Loucy (cell line): Measurements from ENCODE around the gene HSPA12A.
A peak's percentile ranks its signal among the peaks of the same experiment; 100 is the strongest.

Source experiments
- H2AFZ ChIP-seq: fragments of 200-600 bp; sonication (generic); 2 replicates; pipeline ENCODE4 v1.6.0; 2016; ENCODE audit warnings: antibody characterized with exemption, mild to moderate bottlenecking, low read length, moderate library complexity
- H3F3A ChIP-seq: fragments of 200-600 bp; 2 replicates; pipeline ENCODE4 v1.6.0; 2016; ENCODE audit warnings: antibody characterized with exemption, low read depth, mild to moderate bottlenecking
- H3K27me3 ChIP-seq: fragments of 200-600 bp; sonication (generic); 2 replicates; pipeline ENCODE4 v1.6.1; 2014; ENCODE audit warnings: low read length, mild to moderate bottlenecking; ENCODE audit not compliant: insufficient read depth, poor library complexity, severe bottlenecking
- H3K36me3 ChIP-seq: fragments of 200-600 bp; sonication (generic); 2 replicates; pipeline ENCODE4 v1.6.1; 2016; ENCODE audit warnings: low read length; ENCODE audit not compliant: insufficient read depth
- H3K4me1 ChIP-seq: fragments of 200-600 bp; sonication (generic); 2 replicates; pipeline ENCODE4 v1.5.1; 2014; ENCODE audit warnings: low read length, mild to moderate bottlenecking; ENCODE audit not compliant: insufficient read depth, poor library complexity, severe bottlenecking
- H3K4me2 ChIP-seq: fragments of 200-600 bp; sonication (generic); 2 replicates; pipeline ENCODE4 v1.6.0; 2014; ENCODE audit warnings: antibody characterized with exemption, low read length, low read depth, mild to moderate bottlenecking; ENCODE audit not compliant: poor library complexity, severe bottlenecking
- H3K4me3 ChIP-seq: fragments of 200-600 bp; sonication (generic); 2 replicates; pipeline ENCODE4 v1.5.1; 2014; ENCODE audit warnings: low read length, mild to moderate bottlenecking, mixed read lengths; ENCODE audit not compliant: poor library complexity, severe bottlenecking
- H3K79me2 ChIP-seq: fragments of 200-600 bp; sonication (generic); 2 replicates; pipeline ENCODE4 v1.6.1; 2014; ENCODE audit warnings: low read length; ENCODE audit not compliant: insufficient read depth
- H3K9ac ChIP-seq: fragments of 200-600 bp; sonication (generic); 2 replicates; pipeline ENCODE4 v1.6.0; 2014; ENCODE audit warnings: mild to moderate bottlenecking, low read depth, low read length, moderate library complexity; ENCODE audit not compliant: poor library complexity, severe bottlenecking
- H3K9me2 ChIP-seq: fragments of 200-600 bp; sonication (generic); replicated peaks from 2 replicates; pipeline ENCODE4 v1.6.1; 2016; ENCODE audit warnings: low read depth, low read length, mixed read lengths
- H3K9me3 ChIP-seq: fragments of 200-600 bp; sonication (generic); 2 replicates; pipeline ENCODE4 v1.6.1; 2014; ENCODE audit warnings: mild to moderate bottlenecking, antibody characterized with exemption, low read length, low read depth; ENCODE audit not compliant: insufficient read depth
- H4K20me1 ChIP-seq: fragments of 200-600 bp; sonication (generic); 2 replicates; pipeline ENCODE4 v1.6.0; 2014; ENCODE audit warnings: antibody characterized with exemption, low read length, mild to moderate bottlenecking; ENCODE audit not compliant: insufficient read depth, poor library complexity, severe bottlenecking
- EZH2phosphoT487 ChIP-seq: fragments of 200-600 bp; IDR thresholded peaks from 2 replicates; pipeline ENCODE4 v1.6.1; 2018; ENCODE audit warnings: antibody characterized with exemption, mild to moderate bottlenecking, moderate library complexity, borderline replicate concordance
- TF ChIP-seq, protein P1 (sequence below): fragments of 200-600 bp; sonication (generic); conservative IDR thresholded peaks from 2 replicates; pipeline ENCODE4 v1.5.1; 2014; ENCODE audit warnings: mild to moderate bottlenecking, antibody characterized with exemption, low read length

HSPA12A gene

DNA sequence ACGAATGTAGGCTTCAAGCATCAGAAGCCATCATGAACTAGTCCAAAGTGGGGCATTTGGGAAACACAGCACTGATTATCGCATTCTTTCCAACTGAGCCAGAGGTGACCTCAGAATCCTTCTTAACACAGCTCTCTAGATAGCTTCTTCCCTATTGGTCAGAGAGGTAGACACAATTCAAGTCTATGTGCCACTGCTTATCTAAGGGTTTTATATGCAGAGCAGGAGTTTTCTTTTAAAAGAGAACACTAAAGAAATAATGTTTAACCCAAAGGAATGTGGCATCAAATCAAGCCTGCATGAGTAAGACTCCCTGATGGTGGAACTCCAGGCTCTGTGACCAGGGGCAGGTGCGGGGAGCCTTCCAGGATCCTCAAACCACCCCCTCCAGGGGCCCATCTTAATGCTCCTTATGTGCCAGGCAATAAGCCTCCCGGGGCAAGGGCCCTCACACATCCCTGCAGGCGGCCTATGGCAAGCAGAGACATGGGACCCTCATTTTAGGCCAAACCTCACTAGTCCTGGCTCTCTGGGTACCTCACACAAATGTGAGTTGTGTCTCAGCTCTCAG is 13.8 kb downstream of the HSPA12A start:
- no peak overlapping the region for H2AFZ ChIP-seq

DNA sequence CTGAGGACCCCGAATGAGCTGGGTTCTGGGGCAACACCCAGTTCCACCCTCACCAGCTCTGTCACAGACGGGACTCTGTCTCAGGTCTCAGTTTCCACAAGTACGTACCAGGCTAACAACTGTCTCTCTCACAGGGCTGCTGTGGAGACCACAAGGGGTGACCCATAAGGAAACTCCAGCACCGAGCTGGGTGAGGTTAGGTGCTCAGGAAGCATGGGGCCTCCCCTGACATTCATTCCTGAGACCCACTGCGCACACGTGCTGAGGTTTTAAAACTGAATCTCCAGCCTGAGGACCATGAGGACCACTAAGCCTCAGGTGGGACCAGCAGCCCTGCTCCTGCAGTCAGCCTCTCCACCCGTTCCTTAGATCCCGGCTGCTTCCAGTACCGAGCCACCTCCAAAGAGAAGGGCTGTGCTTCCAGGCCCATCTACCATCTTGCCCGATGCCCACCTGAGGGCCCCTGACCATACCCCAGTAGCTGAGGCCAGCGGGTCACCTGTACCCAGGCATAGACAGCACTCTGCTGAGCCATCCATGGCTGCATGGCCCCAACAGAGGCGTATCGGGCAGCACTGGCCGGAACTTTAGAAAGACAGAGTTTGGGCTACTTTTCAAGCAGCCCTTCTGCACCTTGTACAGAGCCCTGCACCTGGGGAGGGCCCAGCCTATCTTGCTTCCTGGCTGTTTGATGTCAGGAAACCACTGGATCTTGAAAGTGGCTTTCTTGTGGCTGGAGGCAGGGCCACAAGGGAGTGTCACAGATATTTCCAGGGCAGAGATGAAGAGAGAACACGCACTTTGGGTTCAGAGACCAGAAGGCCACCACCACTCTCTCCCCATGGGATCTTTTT is 18.7 kb downstream of the HSPA12A start:
- Histone ChIP-seq H3K9me3 (no peaks in the 10 kb centered on the region), H3K79me2 (no peaks in the 10 kb centered on the region), H3F3A (no peaks in the 10 kb centered on the region), H3K4me2 (peak overlapping the region; percentile 74), H3K4me3 (peak overlapping the region; percentile 58), H3K9ac (no peak overlapping the region), H2AFZ (no peak overlapping the region), H4K20me1 (no peaks in the 10 kb centered on the region), H3K4me1 (peaks cover 24% of the 10 kb centered on the region), H3K9me2 (no peaks in the 10 kb centered on the region), H3K36me3 (no peaks in the 10 kb centered on the region), H3K27me3 (peaks cover 26% of the 10 kb centered on the region)
- TF ChIP-seq, protein P1, sequence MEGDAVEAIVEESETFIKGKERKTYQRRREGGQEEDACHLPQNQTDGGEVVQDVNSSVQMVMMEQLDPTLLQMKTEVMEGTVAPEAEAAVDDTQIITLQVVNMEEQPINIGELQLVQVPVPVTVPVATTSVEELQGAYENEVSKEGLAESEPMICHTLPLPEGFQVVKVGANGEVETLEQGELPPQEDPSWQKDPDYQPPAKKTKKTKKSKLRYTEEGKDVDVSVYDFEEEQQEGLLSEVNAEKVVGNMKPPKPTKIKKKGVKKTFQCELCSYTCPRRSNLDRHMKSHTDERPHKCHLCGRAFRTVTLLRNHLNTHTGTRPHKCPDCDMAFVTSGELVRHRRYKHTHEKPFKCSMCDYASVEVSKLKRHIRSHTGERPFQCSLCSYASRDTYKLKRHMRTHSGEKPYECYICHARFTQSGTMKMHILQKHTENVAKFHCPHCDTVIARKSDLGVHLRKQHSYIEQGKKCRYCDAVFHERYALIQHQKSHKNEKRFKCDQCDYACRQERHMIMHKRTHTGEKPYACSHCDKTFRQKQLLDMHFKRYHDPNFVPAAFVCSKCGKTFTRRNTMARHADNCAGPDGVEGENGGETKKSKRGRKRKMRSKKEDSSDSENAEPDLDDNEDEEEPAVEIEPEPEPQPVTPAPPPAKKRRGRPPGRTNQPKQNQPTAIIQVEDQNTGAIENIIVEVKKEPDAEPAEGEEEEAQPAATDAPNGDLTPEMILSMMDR, result no peak
- no peak for TF ChIP-seq EZH2phosphoT487

More for the DNA sequence above, 13.8 kb downstream of the HSPA12A start:
- H3K4me2 ChIP-seq, result no peak overlapping the region
- no peak overlapping the region for H3K9ac ChIP-seq
- no peaks in the 10 kb centered on the region for H3K36me3 ChIP-seq
- no peaks in the 10 kb centered on the region for H3F3A ChIP-seq
- H3K4me1 ChIP-seq, result peaks cover 15% of the 10 kb centered on the region
- no peaks in the 10 kb centered on the region for H3K9me2 ChIP-seq
- no peaks in the 10 kb centered on the region for H3K79me2 ChIP-seq
- TF ChIP-seq, protein P1, result no peak
- no peak for TF ChIP-seq EZH2phosphoT487
- H3K27me3 ChIP-seq, result peaks cover 8% of the 10 kb centered on the region
- H4K20me1 ChIP-seq, result no peaks in the 10 kb centered on the region
- H3K4me3 ChIP-seq, result no peak overlapping the region
- no peaks in the 10 kb centered on the region for H3K9me3 ChIP-seq

DNA sequence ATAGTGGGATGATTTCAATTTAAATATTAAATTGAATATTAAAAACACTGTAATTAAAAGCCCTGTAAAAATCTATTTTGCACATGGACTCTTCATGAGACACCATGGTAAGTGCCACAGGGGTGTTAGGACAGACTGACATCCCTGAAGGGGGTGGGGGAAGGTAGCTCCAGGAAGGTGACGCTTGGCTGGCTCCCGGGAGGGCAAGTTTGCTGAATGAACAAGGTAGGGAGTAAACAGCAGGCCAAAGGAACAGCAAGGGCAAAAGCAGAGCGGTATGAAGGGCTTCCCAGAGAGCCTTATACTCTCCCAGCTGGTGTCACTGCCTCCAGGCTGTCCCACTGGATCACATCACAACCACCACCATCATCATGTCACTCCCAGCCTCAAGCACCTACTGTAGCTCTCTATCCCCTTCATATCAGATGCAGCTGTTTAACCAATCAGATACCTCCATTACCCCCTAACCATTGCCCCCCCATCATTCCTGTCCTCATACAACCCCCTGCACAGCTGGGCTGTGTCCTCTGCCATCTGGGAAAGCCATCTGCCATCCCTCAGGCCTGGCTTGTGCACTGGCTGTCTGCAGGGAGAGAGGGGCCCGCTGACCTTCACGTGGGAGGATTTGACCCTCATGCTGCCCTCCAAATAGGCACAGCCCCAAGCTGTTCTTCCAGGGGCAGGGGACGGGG is 19.5 kb downstream of the HSPA12A start:
- Histone ChIP-seq H3K4me2 (peak overlapping the region; percentile 74), H3K36me3 (no peaks in the 10 kb centered on the region), H3K4me3 (peak overlapping the region; percentile 58), H3F3A (no peaks in the 10 kb centered on the region), H3K9me2 (no peaks in the 10 kb centered on the region), H2AFZ (no peak overlapping the region), H3K9ac (no peak overlapping the region), H3K4me1 (peaks cover 24% of the 10 kb centered on the region), H3K27me3 (peaks cover 26% of the 10 kb centered on the region), H3K79me2 (no peaks in the 10 kb centered on the region), H3K9me3 (no peaks in the 10 kb centered on the region), H4K20me1 (no peaks in the 10 kb centered on the region)
- TF ChIP-seq EZH2phosphoT487, result no peak
- TF ChIP-seq, protein P1, result no peak
